ENCODE measurements around the gene RASGRP3. TPM values are rescaled to one million over a fixed set of nuclear protein-coding genes. Genes with fewer than 3 reads are reported as not detected.

The RASGRP3 gene
- total RNA-seq, 1 donor from 2014 or later = 487 TPM

DNA sequence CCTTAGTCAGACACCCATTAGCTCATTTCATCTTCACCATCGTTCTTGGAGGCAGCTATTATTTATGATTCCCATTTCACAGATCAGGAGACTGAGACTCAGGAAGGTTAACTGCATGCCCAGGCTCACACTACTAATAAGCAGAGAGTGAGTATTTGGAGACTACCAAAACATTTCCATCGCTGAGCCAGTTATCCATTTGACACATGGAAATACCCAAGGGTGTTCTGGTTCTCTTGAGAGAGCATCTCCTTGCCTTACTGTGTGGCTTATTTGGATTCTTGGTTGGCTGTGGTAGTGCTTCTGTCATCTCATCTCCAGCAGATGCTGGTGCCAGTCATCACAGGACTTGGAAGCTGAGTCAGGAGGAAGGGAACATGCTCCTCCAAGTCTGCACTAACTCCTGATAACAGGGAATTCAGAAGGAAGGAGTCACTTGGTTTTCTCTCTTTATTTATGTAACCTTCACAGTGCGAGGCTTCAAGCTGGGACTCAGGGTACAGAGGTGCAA is 55.2 kb downstream of the RASGRP3 start:
- no peaks in the 10 kb centered on the region for H3K27me3 Mint-ChIP-seq (ENCODE audit: unreplicated experiment)
- H3K4me1 Mint-ChIP-seq (ENCODE audit: unreplicated experiment) = peaks cover 23% of the 10 kb centered on the region
- DNase-seq (ENCODE audit: low spot score) = no peak
- peaks cover 74% of the 10 kb centered on the region for H3K36me3 Mint-ChIP-seq (ENCODE audit: low read depth, unreplicated experiment)
- TF ChIP-seq, protein P1, sequence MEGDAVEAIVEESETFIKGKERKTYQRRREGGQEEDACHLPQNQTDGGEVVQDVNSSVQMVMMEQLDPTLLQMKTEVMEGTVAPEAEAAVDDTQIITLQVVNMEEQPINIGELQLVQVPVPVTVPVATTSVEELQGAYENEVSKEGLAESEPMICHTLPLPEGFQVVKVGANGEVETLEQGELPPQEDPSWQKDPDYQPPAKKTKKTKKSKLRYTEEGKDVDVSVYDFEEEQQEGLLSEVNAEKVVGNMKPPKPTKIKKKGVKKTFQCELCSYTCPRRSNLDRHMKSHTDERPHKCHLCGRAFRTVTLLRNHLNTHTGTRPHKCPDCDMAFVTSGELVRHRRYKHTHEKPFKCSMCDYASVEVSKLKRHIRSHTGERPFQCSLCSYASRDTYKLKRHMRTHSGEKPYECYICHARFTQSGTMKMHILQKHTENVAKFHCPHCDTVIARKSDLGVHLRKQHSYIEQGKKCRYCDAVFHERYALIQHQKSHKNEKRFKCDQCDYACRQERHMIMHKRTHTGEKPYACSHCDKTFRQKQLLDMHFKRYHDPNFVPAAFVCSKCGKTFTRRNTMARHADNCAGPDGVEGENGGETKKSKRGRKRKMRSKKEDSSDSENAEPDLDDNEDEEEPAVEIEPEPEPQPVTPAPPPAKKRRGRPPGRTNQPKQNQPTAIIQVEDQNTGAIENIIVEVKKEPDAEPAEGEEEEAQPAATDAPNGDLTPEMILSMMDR (IDR thresholded peaks at IDR 0.05; ENCODE audit: unreplicated experiment) = no peak
- H3K4me3 Mint-ChIP-seq (ENCODE audit: unreplicated experiment) = peak overlapping the region; percentile 7
- H3K9me3 Mint-ChIP-seq (ENCODE audit: unreplicated experiment) = no peaks in the 10 kb centered on the region
- H3K27ac Mint-ChIP-seq (ENCODE audit: unreplicated experiment) = peak overlapping the region; percentile 80

DNA sequence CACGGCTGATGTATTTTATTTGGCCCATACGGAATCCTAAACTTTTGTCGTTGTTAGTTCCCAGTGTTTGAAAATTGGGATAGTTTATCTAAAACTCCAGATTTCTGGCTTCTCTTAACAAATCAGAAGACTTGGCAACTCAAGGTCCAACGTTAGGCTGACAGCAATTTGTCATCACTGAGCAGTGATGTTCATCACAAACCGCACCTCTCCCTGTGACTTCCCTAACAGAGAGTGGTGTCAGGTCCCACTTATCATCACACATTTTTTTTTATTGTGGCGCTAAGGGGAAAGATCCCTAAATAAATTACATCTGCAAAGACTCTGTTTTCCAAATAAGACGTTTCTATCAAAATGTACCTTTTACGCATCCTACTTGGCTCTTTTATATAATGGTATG is 55.7 kb downstream of the RASGRP3 start:
- Mint-ChIP-seq H3K4me3 (ENCODE audit: unreplicated experiment) (no peak overlapping the region), H3K9me3 (ENCODE audit: unreplicated experiment) (no peaks in the 10 kb centered on the region), H3K27ac (ENCODE audit: unreplicated experiment) (peak overlapping the region; percentile 57), H3K4me1 (ENCODE audit: unreplicated experiment) (peaks cover 23% of the 10 kb centered on the region), H3K27me3 (ENCODE audit: unreplicated experiment) (no peaks in the 10 kb centered on the region), H3K36me3 (ENCODE audit: low read depth, unreplicated experiment) (peaks cover 75% of the 10 kb centered on the region)
- TF ChIP-seq, protein P1 (IDR thresholded peaks at IDR 0.05; ENCODE audit: unreplicated experiment) = no peak
- no peak for DNase-seq (ENCODE audit: low spot score)

DNA sequence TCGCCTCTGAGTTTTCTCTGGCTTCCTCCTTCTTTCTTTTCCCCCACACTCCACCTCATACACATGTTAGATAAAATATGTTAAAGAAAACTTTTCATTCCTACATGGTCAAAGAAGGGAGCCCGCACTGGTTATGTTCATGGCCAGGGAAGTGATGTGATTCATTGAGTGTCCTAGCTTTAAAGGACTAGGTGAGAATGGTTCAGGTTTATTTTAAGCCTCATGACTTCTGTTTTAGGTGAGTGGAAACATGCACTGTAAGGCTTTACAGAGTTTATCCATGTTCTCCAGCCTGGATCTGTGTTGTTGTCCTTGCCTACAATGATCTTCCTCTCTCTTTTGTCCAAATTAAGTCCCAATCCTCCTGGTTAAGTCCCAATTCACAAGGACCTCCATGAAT is 56.5 kb downstream of the RASGRP3 start:
- H3K4me3 Mint-ChIP-seq (ENCODE audit: unreplicated experiment) = peak overlapping the region; percentile 31
- H3K4me1 Mint-ChIP-seq (ENCODE audit: unreplicated experiment) = peaks cover 23% of the 10 kb centered on the region
- TF ChIP-seq, protein P1 (IDR thresholded peaks at IDR 0.05; ENCODE audit: unreplicated experiment) = no peak
- H3K27ac Mint-ChIP-seq (ENCODE audit: unreplicated experiment) = peak overlapping the region; percentile 57
- H3K27me3 Mint-ChIP-seq (ENCODE audit: unreplicated experiment) = no peaks in the 10 kb centered on the region
- H3K36me3 Mint-ChIP-seq (ENCODE audit: low read depth, unreplicated experiment) = peaks cover 72% of the 10 kb centered on the region
- H3K9me3 Mint-ChIP-seq (ENCODE audit: unreplicated experiment) = no peaks in the 10 kb centered on the region
- DNase-seq (ENCODE audit: low spot score) = no peak

DNA sequence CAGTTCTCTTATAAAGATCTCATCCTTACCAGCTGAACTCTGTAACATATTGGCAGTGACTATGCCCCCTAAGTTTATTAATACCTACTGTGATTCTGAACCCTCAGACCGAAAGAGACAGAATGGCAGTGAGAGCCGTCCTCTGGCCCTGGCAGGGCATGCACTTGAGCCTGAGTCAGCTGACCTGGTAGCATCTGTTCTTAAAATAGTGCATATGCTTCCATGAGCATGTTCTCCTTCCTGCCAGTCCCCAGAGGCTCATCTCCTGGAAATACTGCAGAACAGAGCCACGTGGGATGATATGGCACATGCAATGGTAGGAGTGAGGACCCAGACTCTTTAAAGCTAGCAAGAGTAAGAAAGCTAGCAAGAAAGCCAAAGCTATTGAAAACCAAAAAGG is 59.0 kb downstream of the RASGRP3 start:
- TF ChIP-seq, protein P1 (IDR thresholded peaks at IDR 0.05; ENCODE audit: unreplicated experiment) = no peak
- Mint-ChIP-seq H3K27ac (ENCODE audit: unreplicated experiment) (no peak overlapping the region), H3K27me3 (ENCODE audit: unreplicated experiment) (peaks cover 6% of the 10 kb centered on the region), H3K9me3 (ENCODE audit: unreplicated experiment) (no peaks in the 10 kb centered on the region), H3K4me1 (ENCODE audit: unreplicated experiment) (peaks cover 36% of the 10 kb centered on the region), H3K36me3 (ENCODE audit: low read depth, unreplicated experiment) (peaks cover 68% of the 10 kb centered on the region), H3K4me3 (ENCODE audit: unreplicated experiment) (no peak overlapping the region)
- no peak for DNase-seq (ENCODE audit: low spot score)

DNA sequence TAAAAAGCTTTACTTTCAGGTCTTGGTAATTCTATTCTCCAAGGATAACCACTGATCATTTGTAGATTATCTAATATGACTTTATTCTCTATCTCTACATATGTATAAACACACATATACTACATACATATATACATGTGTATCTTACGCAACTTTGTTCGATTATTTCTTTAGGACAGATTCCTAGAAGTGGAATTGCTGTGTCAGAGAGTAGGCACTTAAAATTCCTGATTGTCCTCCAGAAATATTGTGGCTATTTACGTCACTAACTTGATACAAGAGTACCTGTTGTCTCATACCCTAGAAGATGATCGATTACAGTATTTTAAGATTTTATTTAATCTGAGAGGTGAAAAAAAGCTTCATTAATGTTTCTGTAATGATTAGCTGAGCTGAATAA is 64.8 kb downstream of the RASGRP3 start:
- DNase-seq (ENCODE audit: low spot score) = no peak
- Mint-ChIP-seq H3K27ac (ENCODE audit: unreplicated experiment) (no peak overlapping the region), H3K27me3 (ENCODE audit: unreplicated experiment) (peaks cover 9% of the 10 kb centered on the region), H3K36me3 (ENCODE audit: low read depth, unreplicated experiment) (peaks cover 54% of the 10 kb centered on the region), H3K9me3 (ENCODE audit: unreplicated experiment) (no peaks in the 10 kb centered on the region), H3K4me1 (ENCODE audit: unreplicated experiment) (peaks cover 18% of the 10 kb centered on the region), H3K4me3 (ENCODE audit: unreplicated experiment) (no peak overlapping the region)
- TF ChIP-seq, protein P1 (IDR thresholded peaks at IDR 0.05; ENCODE audit: unreplicated experiment) = no peak

Measured in endothelial cell (in vitro differentiated cells).